ENCODE results near the gene UGT1A6. TPM values are rescaled to one million over a fixed set of nuclear protein-coding genes. Genes with fewer than 3 reads are reported as not detected.

UGT1A6 gene
- total and polyA plus RNA-seq, 2 experiments from 2014 or later: not detected

- Histone ChIP-seq H3K27ac (ENCODE audit: low read depth) (no peak overlapping the region), H4K20me1 (replicated peaks; ENCODE audit: insufficient read depth) (no peaks in the 10 kb centered on the region), H3K79me2 (replicated peaks; ENCODE audit: insufficient read depth) (no peaks in the 10 kb centered on the region), H3K9me2 (ENCODE audit: insufficient read depth) (peaks cover 6% of the 10 kb centered on the region; the same call in 1 of the 2 replicates), H3K36me3 (ENCODE audit: insufficient read depth) (no peaks in the 10 kb centered on the region), H3F3A (replicated peaks; ENCODE audit: low read depth) (no peaks in the 10 kb centered on the region), H2AFZ (no peak overlapping the region), H3K4me3 (no peak overlapping the region), H3K4me1 (ENCODE audit: insufficient read depth) (no peaks in the 10 kb centered on the region), H3K27me3 (ENCODE audit: insufficient read depth) (no peaks in the 10 kb centered on the region), H3K4me2 (no peak overlapping the region)
- peaks cover 12% of the 10 kb centered on the region for H3K27me3 Mint-ChIP-seq (ENCODE audit: insufficient read depth, low read depth, poor library complexity)
- H3K36me3 Mint-ChIP-seq (ENCODE audit: low read depth): no peaks in the 10 kb centered on the region
- DNase-seq (ENCODE audit: low spot score): no peak
- H3K9me3 Mint-ChIP-seq: no peaks in the 10 kb centered on the region
- H3K4me1 Mint-ChIP-seq: no peaks in the 10 kb centered on the region; the same call in 2 of the 3 replicates
- no peak for TF ChIP-seq CREB1 (CRISPR knock-in tag; IDR thresholded peaks at IDR 0.05; ENCODE audit: low read depth)
- TF ChIP-seq JUNB (IDR thresholded peaks at IDR 0.05; ENCODE audit: unreplicated experiment): no peak
- TF ChIP-seq, protein P1, sequence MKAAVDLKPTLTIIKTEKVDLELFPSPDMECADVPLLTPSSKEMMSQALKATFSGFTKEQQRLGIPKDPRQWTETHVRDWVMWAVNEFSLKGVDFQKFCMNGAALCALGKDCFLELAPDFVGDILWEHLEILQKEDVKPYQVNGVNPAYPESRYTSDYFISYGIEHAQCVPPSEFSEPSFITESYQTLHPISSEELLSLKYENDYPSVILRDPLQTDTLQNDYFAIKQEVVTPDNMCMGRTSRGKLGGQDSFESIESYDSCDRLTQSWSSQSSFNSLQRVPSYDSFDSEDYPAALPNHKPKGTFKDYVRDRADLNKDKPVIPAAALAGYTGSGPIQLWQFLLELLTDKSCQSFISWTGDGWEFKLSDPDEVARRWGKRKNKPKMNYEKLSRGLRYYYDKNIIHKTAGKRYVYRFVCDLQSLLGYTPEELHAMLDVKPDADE (IDR thresholded peaks at IDR 0.05): no peak
- TF ChIP-seq, protein P2, sequence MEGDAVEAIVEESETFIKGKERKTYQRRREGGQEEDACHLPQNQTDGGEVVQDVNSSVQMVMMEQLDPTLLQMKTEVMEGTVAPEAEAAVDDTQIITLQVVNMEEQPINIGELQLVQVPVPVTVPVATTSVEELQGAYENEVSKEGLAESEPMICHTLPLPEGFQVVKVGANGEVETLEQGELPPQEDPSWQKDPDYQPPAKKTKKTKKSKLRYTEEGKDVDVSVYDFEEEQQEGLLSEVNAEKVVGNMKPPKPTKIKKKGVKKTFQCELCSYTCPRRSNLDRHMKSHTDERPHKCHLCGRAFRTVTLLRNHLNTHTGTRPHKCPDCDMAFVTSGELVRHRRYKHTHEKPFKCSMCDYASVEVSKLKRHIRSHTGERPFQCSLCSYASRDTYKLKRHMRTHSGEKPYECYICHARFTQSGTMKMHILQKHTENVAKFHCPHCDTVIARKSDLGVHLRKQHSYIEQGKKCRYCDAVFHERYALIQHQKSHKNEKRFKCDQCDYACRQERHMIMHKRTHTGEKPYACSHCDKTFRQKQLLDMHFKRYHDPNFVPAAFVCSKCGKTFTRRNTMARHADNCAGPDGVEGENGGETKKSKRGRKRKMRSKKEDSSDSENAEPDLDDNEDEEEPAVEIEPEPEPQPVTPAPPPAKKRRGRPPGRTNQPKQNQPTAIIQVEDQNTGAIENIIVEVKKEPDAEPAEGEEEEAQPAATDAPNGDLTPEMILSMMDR (conservative IDR thresholded peaks at IDR 0.05; ENCODE audit: low read depth in 2 of 2): no peak
- no peak for TF ChIP-seq ZNF331 (CRISPR knock-in tag; IDR thresholded peaks at IDR 0.05; ENCODE audit: low read depth)
- TF ChIP-seq POLR2AphosphoS5 (IDR thresholded peaks at IDR 0.05; ENCODE audit: low read depth): no peak
- no peak for TF ChIP-seq EZH2phosphoT487 (IDR thresholded peaks at IDR 0.05; ENCODE audit: unreplicated experiment)
- no peak for TF ChIP-seq ZNF114 (CRISPR knock-in tag; IDR thresholded peaks at IDR 0.05)
- TF ChIP-seq, protein P3, sequence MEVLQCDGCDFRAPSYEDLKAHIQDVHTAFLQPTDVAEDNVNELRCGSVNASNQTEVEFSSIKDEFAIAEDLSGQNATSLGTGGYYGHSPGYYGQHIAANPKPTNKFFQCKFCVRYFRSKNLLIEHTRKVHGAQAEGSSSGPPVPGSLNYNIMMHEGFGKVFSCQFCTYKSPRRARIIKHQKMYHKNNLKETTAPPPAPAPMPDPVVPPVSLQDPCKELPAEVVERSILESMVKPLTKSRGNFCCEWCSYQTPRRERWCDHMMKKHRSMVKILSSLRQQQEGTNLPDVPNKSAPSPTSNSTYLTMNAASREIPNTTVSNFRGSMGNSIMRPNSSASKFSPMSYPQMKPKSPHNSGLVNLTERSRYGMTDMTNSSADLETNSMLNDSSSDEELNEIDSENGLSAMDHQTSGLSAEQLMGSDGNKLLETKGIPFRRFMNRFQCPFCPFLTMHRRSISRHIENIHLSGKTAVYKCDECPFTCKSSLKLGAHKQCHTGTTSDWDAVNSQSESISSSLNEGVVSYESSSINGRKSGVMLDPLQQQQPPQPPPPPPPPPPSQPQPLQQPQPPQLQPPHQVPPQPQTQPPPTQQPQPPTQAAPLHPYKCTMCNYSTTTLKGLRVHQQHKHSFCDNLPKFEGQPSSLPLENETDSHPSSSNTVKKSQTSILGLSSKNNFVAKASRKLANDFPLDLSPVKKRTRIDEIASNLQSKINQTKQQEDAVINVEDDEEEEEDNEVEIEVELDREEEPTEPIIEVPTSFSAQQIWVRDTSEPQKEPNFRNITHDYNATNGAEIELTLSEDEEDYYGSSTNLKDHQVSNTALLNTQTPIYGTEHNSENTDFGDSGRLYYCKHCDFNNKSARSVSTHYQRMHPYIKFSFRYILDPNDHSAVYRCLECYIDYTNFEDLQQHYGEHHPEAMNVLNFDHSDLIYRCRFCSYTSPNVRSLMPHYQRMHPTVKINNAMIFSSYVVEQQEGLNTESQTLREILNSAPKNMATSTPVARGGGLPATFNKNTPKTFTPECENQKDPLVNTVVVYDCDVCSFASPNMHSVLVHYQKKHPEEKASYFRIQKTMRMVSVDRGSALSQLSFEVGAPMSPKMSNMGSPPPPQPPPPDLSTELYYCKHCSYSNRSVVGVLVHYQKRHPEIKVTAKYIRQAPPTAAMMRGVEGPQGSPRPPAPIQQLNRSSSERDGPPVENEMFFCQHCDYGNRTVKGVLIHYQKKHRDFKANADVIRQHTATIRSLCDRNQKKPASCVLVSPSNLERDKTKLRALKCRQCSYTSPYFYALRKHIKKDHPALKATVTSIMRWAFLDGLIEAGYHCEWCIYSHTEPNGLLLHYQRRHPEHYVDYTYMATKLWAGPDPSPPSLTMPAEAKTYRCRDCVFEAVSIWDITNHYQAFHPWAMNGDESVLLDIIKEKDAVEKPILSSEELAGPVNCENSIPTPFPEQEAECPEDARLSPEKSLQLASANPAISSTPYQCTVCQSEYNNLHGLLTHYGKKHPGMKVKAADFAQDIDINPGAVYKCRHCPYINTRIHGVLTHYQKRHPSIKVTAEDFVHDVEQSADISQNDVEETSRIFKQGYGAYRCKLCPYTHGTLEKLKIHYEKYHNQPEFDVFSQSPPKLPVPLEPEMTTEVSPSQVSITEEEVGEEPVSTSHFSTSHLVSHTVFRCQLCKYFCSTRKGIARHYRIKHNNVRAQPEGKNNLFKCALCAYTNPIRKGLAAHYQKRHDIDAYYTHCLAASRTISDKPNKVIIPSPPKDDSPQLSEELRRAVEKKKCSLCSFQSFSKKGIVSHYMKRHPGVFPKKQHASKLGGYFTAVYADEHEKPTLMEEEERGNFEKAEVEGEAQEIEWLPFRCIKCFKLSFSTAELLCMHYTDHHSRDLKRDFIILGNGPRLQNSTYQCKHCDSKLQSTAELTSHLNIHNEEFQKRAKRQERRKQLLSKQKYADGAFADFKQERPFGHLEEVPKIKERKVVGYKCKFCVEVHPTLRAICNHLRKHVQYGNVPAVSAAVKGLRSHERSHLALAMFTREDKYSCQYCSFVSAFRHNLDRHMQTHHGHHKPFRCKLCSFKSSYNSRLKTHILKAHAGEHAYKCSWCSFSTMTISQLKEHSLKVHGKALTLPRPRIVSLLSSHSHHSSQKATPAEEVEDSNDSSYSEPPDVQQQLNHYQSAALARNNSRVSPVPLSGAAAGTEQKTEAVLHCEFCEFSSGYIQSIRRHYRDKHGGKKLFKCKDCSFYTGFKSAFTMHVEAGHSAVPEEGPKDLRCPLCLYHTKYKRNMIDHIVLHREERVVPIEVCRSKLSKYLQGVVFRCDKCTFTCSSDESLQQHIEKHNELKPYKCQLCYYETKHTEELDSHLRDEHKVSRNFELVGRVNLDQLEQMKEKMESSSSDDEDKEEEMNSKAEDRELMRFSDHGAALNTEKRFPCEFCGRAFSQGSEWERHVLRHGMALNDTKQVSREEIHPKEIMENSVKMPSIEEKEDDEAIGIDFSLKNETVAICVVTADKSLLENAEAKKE (CRISPR knock-in tag; IDR thresholded peaks at IDR 0.05): no peak
- TF ChIP-seq NANOG (IDR thresholded peaks at IDR 0.05; ENCODE audit: borderline replicate concordance): no peak
- no peak for TF ChIP-seq REST (IDR thresholded peaks at IDR 0.05; ENCODE audit: unreplicated experiment)
- no peak for TF ChIP-seq EZH2 (IDR thresholded peaks at IDR 0.05; ENCODE audit: low read depth, unreplicated experiment)
- TF ChIP-seq STAT1 (IDR thresholded peaks at IDR 0.05; ENCODE audit: unreplicated experiment): no peak
- no peak overlapping the region for H3K4me3 Mint-ChIP-seq
- no peak overlapping the region for H3K27ac Mint-ChIP-seq
- ATAC-seq: no peak
Observed at GRCh38 chr2:233817361-233817911, 124.7 kb downstream of the UGT1A6 start.

Data from GM23338 (cell line).